Suprapubic skin (tissue), 4 donors: Measurements from ENCODE around the gene PAIP2B. TPM values are rescaled to one million over a fixed set of nuclear protein-coding genes. Genes with fewer than 3 reads are reported as not detected.

Source experiments
- DNase-seq, 2 donors: peaks; one replicate each; pipeline ENCODE4 v3.0.0-alpha.2; 2019; ENCODE audit warnings: low spot score in 2 of 2
- H3K27ac ChIP-seq: fragments of 200-600 bp; sonication (generic); one replicate; pipeline ENCODE4 v1.5.1; 2019
- H3K27me3 ChIP-seq: fragments of 200-600 bp; sonication (generic); one replicate; pipeline ENCODE4 v1.5.1; 2019
- H3K36me3 ChIP-seq: fragments of 200-600 bp; sonication (generic); one replicate; pipeline ENCODE4 v1.5.1; 2019
- H3K4me1 ChIP-seq: fragments of 200-600 bp; sonication (generic); one replicate; pipeline ENCODE4 v1.5.1; 2019
- H3K4me3 ChIP-seq: fragments of 200-600 bp; sonication (generic); one replicate; pipeline ENCODE4 v1.5.1; 2019; ENCODE audit warnings: mild to moderate bottlenecking
- H3K9me3 ChIP-seq: fragments of 200-600 bp; sonication (generic); one replicate; pipeline ENCODE4 v1.5.1; 2019
- EP300 ChIP-seq: sonication (generic); formaldehyde crosslinking; IDR thresholded peaks from one replicate; pipeline ENCODE4 v1.6.1; 2017; ENCODE audit warnings: antibody characterized with exemption
- POLR2A ChIP-seq, 2 donors: fragments of 450-650 bp; IDR thresholded peaks; one replicate each; pipeline ENCODE4 v1.6.1; 2017; ENCODE audit warnings: antibody characterized with exemption in 2 of 2, mild to moderate bottlenecking in 2 of 2, moderate library complexity in 2 of 2
- POLR2AphosphoS5 ChIP-seq, 3 donors: sonication (generic); formaldehyde crosslinking; IDR thresholded peaks; one replicate each; pipeline ENCODE4 v1.6.1; 2017; ENCODE audit warnings: antibody characterized with exemption in 3 of 3
- WGBS: methylation state at CpG from one replicate; pipeline ENCODE4 v1.1.5; 2018; 5-methylcytosine and 5-hydroxymethylcytosine counted together
- total RNA-seq, 4 donors: library from RNA; depleted of rRNA; stranded (reverse); fragments of >200 nt; gene quantifications; one replicate each; pipeline ENCODE4 v1.1.0, GENCODE V29; 2016
- TF ChIP-seq, protein P1 (sequence below), 2 donors: fragments of 200-600 bp in 1 of 2; fragments of 450-650 bp in 1 of 2; sonication (generic) in 1 of 2; IDR thresholded peaks; one replicate each; pipeline ENCODE4 v1.5.1; 2016 to 2019; ENCODE audit warnings: antibody characterized with exemption in 2 of 2, mild to moderate bottlenecking in 1 of 2, moderate library complexity in 1 of 2

Gene PAIP2B
- total RNA-seq, 4 donors from 2014 or later, result 21.0 to 30.3 (median 26.7) TPM

DNA sequence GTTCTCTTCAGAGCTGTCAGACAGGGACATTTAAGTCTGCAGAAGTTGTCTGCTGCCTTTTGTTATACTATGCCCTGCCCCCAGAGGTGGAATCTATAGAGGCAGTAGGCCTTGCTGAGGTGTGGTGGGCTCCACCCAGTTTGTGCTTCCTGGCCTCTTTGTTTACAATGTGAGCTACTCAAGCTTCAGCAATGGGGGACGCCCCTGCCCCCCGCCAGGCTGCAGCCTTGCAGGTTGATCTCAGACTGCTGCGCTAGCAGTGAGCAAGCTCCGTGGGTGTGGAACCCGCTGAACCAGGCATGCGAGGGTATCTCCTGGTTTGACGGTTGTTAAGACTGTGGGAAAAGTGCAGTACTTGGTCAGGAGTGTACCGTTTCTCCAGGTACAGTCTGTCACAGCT, 24.0 kb upstream of the PAIP2B start:
- H3K36me3 ChIP-seq, result no peaks in the 10 kb centered on the region
- H3K4me3 ChIP-seq, result no peak overlapping the region
- DNase-seq, result no peak
- no peaks in the 10 kb centered on the region for H3K9me3 ChIP-seq
- WGBS, result 86% methylated on average over 7 of the region's 8 CpGs
- H3K27me3 ChIP-seq, result peaks cover 2% of the 10 kb centered on the region
- H3K4me1 ChIP-seq, result no peaks in the 10 kb centered on the region
- H3K27ac ChIP-seq, result no peak overlapping the region
- TF ChIP-seq EP300, result no peak
- no peak for TF ChIP-seq POLR2A (IDR thresholded peaks at IDR 0.05)
- no peak for TF ChIP-seq POLR2AphosphoS5 (IDR thresholded peaks at IDR 0.05)
- TF ChIP-seq, protein P1, sequence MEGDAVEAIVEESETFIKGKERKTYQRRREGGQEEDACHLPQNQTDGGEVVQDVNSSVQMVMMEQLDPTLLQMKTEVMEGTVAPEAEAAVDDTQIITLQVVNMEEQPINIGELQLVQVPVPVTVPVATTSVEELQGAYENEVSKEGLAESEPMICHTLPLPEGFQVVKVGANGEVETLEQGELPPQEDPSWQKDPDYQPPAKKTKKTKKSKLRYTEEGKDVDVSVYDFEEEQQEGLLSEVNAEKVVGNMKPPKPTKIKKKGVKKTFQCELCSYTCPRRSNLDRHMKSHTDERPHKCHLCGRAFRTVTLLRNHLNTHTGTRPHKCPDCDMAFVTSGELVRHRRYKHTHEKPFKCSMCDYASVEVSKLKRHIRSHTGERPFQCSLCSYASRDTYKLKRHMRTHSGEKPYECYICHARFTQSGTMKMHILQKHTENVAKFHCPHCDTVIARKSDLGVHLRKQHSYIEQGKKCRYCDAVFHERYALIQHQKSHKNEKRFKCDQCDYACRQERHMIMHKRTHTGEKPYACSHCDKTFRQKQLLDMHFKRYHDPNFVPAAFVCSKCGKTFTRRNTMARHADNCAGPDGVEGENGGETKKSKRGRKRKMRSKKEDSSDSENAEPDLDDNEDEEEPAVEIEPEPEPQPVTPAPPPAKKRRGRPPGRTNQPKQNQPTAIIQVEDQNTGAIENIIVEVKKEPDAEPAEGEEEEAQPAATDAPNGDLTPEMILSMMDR (IDR thresholded peaks at IDR 0.05), result no peak

DNA sequence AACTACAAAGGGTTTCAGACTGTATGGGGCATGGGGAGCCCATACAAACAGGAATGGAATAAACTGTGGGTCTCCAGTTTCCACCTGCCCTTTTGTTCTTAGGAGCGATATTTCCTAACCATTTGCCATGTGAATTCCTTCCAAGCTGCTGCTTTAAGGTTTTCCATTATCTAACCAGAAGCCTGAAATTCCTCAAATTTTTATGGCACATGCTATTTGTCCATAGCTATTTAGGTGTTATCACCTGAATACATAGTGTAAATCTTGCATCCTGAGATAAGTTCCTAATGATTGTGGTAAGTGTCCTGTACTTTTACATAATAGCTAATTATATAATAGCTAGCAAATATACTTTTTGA, 17.4 kb upstream of the PAIP2B start:
- no peaks in the 10 kb centered on the region for H3K36me3 ChIP-seq
- H3K9me3 ChIP-seq, result no peaks in the 10 kb centered on the region
- no peaks in the 10 kb centered on the region for H3K4me1 ChIP-seq
- H3K4me3 ChIP-seq, result no peak overlapping the region
- H3K27me3 ChIP-seq, result no peaks in the 10 kb centered on the region
- TF ChIP-seq, protein P1 (IDR thresholded peaks at IDR 0.05), result no peak
- TF ChIP-seq POLR2A (IDR thresholded peaks at IDR 0.05) (no peak), POLR2AphosphoS5 (IDR thresholded peaks at IDR 0.05) (no peak), EP300 (no peak)
- no peak for DNase-seq
- H3K27ac ChIP-seq, result no peak overlapping the region
- WGBS, result 68% methylated on average over 1 of the region's 1 CpG

DNA sequence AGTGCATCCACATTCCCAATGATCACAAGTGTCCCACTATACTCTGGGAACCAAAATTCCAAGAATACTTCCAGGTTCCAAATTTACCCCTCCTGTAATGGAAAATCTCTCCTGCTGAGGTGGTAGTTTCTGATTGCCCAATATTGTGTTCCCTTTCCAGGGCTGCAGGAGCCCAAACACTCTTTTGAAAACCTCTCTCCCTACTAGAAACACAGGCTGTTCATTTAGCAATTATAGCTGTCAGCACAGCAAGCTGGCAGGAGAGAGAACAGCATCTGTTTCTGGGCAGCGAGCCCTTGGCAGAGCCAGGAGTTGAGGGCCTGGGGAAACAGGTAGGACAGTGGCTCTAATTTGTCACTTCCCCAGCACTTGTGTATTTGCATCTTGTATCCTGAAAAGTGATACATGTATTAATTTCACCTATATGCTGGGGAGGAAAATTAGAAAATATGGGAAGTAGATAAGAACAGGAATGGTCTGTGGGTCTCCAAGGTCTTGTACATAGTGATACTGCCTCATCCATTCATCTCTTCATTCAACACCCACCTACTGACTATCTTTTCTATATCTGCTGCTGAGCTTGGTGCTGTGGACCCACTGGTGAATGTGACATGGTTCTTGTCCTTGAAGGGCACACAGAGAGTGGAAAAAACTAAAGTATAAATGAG, 16.9 kb upstream of the PAIP2B start:
- Histone ChIP-seq H3K4me1 (no peaks in the 10 kb centered on the region), H3K9me3 (no peaks in the 10 kb centered on the region), H3K27ac (no peak overlapping the region), H3K27me3 (no peaks in the 10 kb centered on the region), H3K36me3 (no peaks in the 10 kb centered on the region), H3K4me3 (no peak overlapping the region)
- WGBS, result 0% methylated on average over 1 of the region's 1 CpG
- TF ChIP-seq EP300 (no peak), POLR2A (IDR thresholded peaks at IDR 0.05) (no peak), POLR2AphosphoS5 (IDR thresholded peaks at IDR 0.05) (no peak)
- TF ChIP-seq, protein P1 (IDR thresholded peaks at IDR 0.05), result no peak
- no peak for DNase-seq

DNA sequence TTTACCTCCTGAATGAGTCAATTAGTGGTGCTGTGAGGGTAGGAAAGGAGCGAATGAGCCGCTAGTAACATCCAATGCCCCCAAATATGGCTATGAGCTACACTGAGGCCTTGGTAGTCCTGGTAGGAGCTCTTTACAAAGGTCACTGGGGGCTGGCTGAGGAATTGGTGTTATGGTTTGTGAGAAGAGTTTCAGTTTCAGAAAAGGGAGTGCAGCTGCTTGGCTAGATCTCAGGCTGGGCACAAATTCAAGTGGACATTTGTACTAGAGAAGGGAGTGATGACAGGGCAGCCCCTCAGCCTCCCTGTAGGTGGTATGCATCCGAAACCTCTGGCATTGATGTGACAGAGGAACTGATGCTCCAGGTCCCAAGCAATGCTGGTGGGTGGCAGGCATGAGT, 13.9 kb upstream of the PAIP2B start:
- 84% methylated on average over 3 of the region's 3 CpGs for WGBS
- Histone ChIP-seq H3K27me3 (peaks cover 2% of the 10 kb centered on the region), H3K4me1 (no peaks in the 10 kb centered on the region), H3K4me3 (no peak overlapping the region), H3K9me3 (no peaks in the 10 kb centered on the region), H3K36me3 (no peaks in the 10 kb centered on the region), H3K27ac (no peak overlapping the region)
- no peak for TF ChIP-seq POLR2AphosphoS5 (IDR thresholded peaks at IDR 0.05)
- TF ChIP-seq EP300, result no peak
- TF ChIP-seq, protein P1 (IDR thresholded peaks at IDR 0.05), result no peak
- TF ChIP-seq POLR2A (IDR thresholded peaks at IDR 0.05), result no peak
- DNase-seq, result no peak

DNA sequence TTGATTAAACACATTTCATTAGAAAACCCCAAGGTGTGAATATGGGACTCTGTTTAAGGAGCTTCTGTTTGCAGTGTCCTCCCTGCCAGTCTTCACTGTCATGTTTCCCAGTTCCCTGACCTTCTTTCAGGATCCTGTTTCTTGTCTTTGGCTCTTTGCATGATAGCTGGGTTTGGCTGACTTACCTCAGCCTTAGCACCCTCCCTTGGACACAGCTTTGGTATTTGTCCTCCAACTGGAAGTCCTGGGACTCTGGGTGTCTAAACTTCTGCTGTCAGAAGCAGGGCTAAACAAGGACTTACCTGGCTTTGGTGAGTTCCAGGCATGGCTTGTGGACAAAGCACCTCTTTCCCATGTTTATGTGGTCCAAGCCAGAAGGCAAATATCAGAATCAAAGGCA, 11.2 kb upstream of the PAIP2B start:
- no peak for DNase-seq
- peaks cover 2% of the 10 kb centered on the region for H3K27me3 ChIP-seq
- H3K27ac ChIP-seq, result no peak overlapping the region
- H3K4me1 ChIP-seq, result no peaks in the 10 kb centered on the region
- TF ChIP-seq EP300 (no peak), POLR2A (IDR thresholded peaks at IDR 0.05) (no peak), POLR2AphosphoS5 (IDR thresholded peaks at IDR 0.05) (no peak)
- TF ChIP-seq, protein P1 (IDR thresholded peaks at IDR 0.05), result no peak
- H3K4me3 ChIP-seq, result no peak overlapping the region
- H3K9me3 ChIP-seq, result no peaks in the 10 kb centered on the region
- H3K36me3 ChIP-seq, result no peaks in the 10 kb centered on the region
